Cardiac fibroblast (primary cell): ENCODE measurements around the gene NRDC.
"Not testable (repeated sequence)": the region's sequence is repeated elsewhere in the genome, so short reads cannot be mapped to it uniquely, and the experiment has no call there.

Source experiments
- DNase-seq, 2 donors: peaks; one replicate each; pipeline versions ENCODE4 v3.0.0 to v3.0.0-alpha.2; 2010; ENCODE audit warnings: low read depth in 2 of 2
- H3K4me3 ChIP-seq, 2 donors: replicated peaks in 1 of 2; 1 replicate in 1 of 2; 2 replicates in 1 of 2; pipeline ENCODE4 v1.5.1; 2011; ENCODE audit warnings: low read depth in 2 of 2, low read length in 2 of 2, mild to moderate bottlenecking in 2 of 2, moderate library complexity in 1 of 2
- TF ChIP-seq, protein P1 (sequence below): IDR thresholded peaks from one replicate; pipeline ENCODE4 v1.5.1; 2011; ENCODE audit warnings: low read depth, mild to moderate bottlenecking, low read length, inconsistent platforms

Gene NRDC

DNA sequence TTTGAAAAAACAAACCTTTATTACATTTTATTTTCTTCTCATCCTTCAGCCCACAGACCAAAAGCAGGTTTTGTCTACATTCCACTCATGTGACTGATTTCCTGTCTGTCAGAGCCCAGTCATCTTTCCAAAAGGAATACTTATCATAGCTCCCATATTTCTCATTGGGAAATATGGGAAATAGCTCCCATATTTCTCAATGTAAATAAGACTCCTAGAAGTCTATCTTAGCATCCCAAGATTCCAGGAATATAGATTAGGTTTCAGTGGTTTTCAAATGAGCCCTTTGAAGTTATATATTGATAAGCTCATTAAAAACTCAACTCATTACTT is 19.1 kb upstream of the NRDC start:
- H3K4me3 ChIP-seq, result peak overlapping the region in 1 of 2 donors; percentile 48
- TF ChIP-seq, protein P1, sequence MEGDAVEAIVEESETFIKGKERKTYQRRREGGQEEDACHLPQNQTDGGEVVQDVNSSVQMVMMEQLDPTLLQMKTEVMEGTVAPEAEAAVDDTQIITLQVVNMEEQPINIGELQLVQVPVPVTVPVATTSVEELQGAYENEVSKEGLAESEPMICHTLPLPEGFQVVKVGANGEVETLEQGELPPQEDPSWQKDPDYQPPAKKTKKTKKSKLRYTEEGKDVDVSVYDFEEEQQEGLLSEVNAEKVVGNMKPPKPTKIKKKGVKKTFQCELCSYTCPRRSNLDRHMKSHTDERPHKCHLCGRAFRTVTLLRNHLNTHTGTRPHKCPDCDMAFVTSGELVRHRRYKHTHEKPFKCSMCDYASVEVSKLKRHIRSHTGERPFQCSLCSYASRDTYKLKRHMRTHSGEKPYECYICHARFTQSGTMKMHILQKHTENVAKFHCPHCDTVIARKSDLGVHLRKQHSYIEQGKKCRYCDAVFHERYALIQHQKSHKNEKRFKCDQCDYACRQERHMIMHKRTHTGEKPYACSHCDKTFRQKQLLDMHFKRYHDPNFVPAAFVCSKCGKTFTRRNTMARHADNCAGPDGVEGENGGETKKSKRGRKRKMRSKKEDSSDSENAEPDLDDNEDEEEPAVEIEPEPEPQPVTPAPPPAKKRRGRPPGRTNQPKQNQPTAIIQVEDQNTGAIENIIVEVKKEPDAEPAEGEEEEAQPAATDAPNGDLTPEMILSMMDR, result no peak
- DNase-seq, result peak; percentile 81 to 94

DNA sequence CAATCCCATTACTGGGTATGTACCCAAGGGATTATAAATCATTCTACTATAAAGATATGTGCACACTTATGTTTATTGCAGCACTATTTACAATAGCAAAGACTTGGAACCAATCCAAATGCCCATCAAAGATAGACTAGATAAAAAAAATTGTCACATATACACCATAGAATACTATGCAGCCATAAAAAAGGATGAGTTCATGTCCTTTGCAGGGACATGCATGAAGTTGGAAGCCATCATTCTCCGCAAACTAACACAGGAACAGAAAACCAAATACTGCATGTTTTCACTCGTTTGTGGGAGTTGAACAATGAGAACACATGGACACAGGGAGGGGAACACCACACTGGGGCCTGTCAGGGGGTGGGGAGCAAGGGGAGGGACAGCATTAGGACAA is 16.2 kb upstream of the NRDC start:
- not testable (repeated sequence) for DNase-seq, H3K4me3 ChIP-seq

DNA sequence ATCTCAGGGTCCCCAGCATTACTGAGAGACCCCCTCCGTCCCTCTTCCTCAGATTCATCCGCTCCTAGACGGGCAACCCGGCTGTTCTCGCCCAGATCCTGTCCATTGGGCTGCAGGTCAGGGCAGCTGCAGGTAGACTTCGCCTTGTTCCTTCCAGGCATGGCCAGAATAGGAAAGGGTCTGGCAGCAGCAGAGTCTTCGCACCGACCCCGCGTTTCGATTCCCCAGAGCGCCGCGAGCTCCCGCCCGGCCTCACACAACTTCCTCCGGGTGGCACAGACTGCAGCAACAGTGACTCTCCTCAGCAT is 265 bp downstream of the NRDC start:
- H3K4me3 ChIP-seq, result peak overlapping the region; percentile 79 to 81
- TF ChIP-seq, protein P1, result no peak
- no peak for DNase-seq

DNA sequence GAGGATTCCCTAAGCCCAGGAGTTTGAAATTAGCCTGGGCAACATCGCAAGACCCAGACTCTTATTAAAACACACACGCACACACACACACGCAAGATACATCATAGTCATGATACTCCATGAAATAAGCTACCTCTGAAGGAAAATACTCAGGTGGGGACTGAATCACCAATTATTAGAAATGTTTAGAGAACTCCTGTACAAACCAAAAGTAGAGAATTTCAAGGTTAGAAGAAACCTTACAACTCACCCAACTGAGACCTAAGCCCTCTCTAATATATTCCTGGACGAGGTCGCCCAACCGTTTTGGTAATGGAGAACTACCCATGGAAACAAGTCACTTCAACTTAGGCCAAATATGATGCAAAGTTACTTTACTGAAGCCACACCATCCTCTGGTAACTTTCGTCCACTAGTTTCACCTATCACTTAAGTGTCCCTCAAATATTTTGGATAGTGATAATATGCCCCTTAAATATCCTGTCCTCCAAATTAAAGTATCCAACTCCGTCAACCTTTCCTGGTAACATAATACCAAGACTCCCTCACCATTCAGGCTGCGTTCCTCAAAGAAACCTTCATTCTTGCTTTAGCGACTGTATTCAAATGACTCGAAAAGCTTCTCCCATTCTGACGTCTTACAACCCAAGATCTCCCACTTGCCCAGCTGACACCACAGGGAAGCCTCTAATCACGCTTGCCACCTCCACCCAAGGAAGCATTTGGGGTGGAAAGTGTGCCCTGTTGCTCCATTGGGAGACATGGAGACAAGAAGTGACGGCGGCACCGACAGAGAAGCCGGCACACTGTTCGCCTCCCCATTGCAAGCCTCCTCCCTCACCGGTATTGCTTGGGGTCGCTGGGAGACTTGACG is 856 bp downstream of the NRDC start:
- peak; percentile 46 to 51 for DNase-seq
- H3K4me3 ChIP-seq, result peak overlapping the region; percentile 79 to 81
- TF ChIP-seq, protein P1, result no peak

DNA sequence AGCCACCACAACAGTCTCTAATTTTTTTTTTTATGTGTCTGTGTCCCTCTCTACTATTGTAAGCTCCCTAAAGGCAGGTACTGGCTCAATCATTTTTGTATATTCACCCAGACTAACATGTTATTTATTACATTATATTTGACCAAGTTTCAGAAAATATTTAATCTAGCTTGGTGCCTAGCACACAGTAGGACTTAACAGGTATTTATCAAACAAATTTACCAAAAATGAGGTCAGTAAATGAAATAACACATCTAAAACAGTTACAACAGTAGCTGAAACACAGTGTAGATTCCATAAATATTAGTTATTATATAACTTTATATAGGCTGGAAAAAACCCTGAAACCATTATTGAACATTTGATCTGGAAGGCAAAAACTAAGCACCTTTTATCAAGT is 2.7 kb downstream of the NRDC start:
- H3K4me3 ChIP-seq, result no peak overlapping the region
- TF ChIP-seq, protein P1, result no peak
- no peak for DNase-seq

DNA sequence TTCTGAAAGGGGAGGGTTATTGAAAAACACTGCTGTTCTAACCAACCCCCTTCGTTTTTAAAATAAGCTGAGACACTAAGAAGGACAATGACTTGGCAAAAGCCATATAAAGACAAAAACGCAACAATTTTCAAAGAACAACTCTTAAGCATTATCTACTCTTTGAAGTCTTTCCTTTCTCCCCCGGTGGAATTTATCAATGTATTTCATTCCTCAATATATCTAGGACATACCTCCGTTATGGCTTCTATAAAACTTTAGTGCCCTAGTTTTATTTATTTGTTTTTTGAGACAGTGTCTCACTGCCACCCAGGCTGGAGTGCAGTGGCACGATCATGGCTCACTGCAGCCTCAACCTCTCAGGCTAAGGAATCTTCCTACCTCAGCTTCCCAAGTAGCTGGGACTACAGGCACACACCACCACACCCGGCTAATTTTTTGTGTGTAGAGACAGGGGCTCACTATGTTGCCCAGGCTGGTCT is 3.2 kb downstream of the NRDC start:
- no peak for DNase-seq
- H3K4me3 ChIP-seq, result no peak overlapping the region
- TF ChIP-seq, protein P1, result no peak

DNA sequence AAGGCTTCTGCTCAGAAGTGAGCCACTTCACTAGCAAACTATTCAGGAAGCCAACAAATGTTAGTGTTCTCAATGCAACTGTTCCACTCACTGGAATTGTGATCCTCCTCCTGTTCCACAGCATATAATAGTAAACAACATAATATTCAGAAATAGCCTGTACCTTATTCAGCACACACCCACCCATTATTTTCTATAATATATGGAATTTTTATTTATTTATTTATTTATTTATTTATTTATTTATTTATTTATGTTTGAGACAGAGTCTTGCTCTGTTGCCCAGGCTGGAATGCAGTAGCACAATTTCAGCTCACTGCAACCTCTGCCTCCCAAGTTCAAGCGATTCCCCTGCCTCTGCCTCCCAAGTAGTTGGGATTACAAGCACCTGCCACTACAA is 5.3 kb downstream of the NRDC start:
- not testable (repeated sequence) for H3K4me3 ChIP-seq, DNase-seq
